Activated CD8-positive, alpha-beta memory T cell treated with anti-CD3 and anti-CD28 coated beads for 1 hour (primary cell): Measurements from ENCODE around the gene SCYGR6.
"Not testable (repeated sequence)": the region's sequence is repeated elsewhere in the genome, so short reads cannot be mapped to it uniquely, and the experiment has no call there.

Experiments used
- DNase-seq, 2 donors: peaks; one replicate each; pipeline ENCODE4 v3.0.0-alpha.2; 2020; ENCODE audit warnings: low read depth in 1 of 2; ENCODE audit errors: extremely low read depth in 1 of 2

The SCYGR6 gene, protein sequence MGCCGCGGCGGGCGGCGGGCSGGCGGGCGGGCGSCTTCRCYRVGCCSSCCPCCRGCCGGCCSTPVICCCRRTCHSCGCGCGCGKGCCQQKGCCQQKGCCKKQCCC

DNA sequence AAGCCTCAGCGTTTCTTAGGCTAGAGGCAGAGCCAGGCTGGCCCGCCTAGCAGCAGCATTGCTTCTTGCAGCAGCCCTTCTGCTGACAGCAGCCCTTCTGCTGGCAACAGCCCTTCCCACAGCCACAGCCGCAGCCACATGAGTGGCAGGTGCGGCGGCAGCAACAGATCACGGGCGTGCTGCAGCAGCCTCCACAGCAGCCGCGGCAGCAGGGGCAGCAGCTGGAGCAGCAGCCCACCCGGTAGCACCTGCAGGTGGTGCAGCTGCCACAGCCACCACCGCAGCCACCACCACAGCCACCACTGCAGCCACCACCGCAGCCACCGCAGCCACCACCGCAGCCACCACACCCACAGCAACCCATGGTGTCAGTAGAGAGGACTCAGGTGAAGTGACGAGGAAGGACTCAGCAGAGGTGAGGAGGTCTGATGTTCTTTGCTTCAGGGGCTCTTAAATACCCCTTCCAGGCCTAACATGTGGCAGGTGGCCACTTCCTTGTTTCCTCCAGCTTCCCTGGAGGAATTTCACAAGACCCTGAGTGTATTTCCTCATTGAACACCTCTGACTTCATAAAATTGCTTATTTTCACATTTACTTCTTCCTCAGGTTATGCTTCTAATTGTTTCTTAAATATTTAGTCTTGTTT, at the start of gene SCYGR6:
Gene SCYGR6 (minus strand): TSS at position 364 of the 646 bp plus-strand sequence. CDS start 0 bp downstream, at position 364.
- DNase-seq, result no peak

DNA sequence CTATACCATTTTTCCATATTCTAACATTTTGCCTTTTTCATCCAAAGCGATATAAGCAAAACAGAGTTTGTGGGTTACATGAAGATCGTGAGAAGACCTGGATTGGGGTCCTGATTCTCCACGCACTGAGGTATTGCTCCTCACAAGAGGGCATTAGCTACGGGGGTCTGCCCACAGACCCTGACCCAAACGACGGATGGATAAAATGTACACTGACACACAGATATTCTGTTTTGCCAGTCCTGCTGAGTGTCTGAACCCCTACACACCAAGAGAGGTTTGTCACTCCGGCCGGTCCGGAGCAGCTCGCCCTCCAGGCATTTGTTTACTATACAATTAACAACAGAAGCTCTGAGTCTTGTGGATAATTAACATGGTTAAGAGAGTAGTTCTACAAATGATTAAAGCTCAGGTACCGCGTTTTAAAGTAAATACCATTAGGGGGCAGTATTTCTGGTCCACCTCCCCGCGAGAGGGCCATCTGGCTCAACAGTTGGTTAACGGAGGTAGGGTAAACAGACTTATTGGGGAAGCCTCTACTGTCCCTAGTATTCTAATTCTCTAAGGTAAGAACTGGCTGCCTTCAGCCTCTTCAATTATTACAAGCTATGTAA, 49.6 kb upstream of the SCYGR6 start:
- no peak for DNase-seq

DNA sequence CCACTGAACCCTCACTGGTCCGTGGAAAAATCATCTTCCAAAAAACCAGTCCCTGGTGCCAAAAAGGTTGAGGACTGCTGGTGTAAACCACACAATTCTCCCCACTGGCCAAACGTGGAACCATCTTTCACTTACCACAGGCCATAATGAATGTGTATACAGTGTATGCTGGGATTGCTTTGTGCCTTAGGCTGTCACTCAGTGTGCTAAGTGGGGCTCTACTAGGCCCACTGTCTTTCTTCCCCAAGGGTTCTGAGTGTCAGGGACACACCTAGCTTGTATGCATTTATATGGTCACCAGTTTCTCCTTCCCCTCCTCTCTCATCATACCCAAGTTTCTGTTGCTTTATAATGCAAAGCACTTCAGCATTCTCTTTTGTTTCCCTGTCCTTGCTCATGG, 48.4 kb upstream of the SCYGR6 start:
- DNase-seq, result no peak

DNA sequence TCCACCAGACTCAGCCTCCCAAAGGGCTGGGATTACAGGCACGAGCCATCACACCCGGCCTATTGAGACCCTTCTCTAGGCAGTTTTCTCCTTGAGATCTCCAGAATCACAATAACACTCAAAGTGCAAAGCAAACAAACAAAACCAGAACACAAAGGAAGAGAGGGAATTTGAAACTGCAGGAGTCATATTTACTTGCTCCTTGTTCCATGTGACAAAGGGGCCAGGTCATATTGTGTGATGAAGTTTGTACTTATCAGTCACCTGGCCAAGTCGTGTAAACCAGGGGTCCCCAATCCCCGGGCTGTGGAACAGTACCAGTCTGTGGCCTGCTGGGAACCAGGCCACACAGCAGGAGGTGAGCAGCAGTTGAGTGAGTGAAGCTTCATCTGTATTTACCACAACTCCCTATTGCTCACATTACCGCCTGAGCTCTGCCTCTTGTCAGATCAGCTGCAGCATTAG, 47.7 kb upstream of the SCYGR6 start:
- DNase-seq, result no peak

DNA sequence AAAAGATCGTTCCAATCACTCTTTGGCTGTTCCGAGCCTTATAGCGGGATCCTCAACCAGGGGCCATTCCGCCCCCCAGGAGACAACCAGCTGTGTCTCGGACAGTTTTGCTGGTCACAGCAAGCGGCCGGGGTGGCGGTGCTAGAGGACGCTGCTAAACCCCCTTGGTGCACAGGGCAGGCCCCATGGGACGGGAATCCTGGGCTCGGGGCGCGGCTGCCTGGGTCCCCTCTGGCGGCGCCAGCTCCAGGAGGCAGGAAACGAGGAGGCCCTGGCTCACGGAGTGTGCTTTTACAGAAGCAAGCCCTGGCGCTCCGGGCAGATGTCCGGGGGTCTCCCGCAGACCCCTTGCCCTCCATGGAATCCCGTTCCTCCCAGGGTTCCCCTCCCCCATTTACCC, 43.3 kb upstream of the SCYGR6 start:
- no peak for DNase-seq

DNA sequence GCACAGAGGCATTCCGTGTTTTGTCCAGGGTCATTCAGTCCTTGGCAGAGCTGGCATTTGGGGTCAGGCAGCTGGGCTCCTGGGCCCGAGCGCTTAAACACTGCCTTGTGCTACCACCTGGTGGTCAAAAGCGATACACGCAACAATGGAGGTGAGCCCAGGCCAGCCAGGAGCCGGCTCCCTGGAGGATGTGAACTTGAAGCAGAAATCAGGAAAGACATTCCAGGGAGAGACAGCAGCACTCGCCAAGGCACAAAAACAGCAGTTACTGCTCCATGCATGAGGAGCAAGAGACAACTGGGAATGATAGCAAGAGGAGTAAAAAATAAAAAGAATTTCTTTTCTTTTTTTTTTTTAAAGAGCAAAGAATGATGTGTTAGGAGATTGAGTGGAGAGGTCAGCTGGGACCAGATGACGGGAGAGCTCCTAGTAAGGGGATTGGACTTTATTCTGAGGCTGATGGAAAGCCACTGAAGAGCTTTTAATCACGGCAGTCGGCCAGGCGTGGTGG, 41.9 kb upstream of the SCYGR6 start:
- peak; percentile 8 to 24 for DNase-seq

DNA sequence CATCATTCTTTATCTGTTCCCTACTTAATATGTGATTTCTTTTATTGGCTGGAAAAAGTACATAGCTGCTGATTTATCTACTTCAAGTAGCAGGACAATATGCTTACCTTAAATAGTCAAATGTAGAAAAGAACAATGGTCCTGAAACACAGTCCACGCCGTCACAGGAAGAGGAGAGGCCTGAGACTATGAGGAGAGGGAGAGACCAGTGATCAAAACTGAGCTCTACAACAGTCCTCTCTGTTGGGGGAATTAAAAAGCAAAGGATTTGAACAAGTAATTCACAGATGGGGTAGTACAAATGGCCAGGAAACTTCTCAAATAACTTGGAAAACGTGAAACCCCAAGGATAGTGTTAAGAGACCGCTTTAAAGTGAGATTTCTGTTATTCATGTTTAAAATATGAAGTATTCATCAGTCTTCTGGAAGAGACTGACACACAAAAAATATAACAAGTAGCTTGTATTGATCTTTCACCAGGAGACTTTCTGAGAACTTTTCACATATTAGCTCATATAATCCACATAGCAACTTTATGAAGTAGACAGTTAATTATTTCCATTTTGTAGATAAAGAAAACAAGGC, 41.3 kb upstream of the SCYGR6 start:
- DNase-seq, result no peak

DNA sequence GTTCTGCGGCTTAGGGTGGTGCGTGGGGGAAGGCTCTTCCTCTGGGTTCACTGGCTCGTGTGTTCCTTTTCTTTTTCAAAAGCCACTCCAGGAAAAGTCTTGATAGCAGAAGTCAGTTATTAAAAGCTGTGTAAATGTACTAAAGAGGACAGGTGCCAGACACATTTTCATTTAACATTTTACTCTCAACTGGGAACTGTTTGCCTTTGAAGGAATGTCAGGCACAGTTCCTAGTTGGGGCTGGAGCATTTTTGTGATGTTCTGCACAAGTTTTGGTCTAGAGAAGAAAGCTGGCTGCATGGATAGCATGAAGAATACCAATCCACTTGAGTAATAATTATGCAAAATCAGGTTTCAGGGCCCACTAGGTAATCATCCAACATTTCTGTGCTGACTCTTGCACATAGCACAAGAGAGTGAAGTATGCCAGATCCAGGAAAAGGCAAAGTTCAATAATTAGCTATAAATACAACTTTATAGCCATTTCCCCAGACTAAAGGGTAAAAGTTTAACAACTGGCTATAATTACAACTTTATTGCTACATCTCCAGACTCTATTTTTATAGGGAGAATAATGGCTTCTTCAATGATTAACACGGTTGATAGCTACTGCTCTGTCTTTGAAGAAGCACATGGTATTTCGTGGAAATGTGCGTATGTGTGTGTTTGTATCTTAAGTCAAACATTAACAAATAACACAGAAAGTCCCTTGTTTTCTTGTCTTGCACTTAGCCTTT, 37.4 kb upstream of the SCYGR6 start:
- DNase-seq, result no peak

DNA sequence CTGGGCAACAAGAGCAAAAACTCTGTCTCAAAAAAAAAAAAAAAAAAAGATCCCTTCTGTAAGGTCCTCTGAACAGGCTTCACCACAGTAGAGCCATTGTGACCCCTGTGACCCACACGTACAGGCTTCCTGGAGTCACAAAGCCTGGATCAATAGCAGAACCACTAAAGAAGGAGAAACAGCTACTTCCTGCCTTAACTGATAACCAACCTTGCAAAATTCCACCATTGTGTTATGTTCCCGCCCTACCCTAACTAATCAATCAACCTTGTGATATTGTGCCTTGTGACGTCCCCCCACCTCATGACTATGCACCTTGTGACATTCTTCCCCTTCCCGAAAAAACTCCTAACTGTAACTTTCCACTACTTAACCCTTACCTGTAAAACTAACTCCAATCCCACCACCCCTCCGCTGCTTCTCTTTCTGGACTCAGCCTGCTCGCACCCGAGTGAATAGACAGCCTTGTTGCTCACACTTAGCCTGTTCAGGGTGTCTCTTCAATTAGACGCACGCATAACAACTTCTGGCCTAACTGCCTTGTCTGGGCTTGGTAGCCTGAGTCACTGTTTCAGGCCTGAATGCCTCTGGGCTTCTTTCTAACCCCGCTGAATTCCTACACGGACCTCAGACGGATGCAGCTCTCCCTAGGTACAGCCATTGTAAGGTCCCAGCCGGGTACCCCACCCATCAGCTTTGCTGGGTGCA, 35.0 kb upstream of the SCYGR6 start:
- DNase-seq, result no peak

DNA sequence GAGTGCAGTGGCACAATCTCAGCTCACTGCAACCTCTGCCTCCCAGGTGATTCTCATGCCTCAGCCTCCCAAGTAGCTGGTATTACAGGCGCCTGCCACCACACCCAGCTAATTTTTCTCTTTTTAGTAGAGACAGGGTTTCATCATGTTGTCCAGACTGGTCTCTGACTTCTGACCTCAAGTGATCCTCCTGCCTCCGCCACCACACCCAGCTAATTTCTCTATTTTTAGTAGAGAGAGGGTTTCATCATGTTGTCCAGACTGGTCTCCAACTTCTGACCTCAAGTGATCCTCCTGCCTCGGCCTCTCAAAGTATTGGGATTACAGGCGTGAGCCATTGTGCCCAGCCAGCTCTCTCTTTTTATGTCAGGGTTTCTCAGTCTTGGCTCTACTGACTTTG, 31.7 kb upstream of the SCYGR6 start:
- not testable (repeated sequence) for DNase-seq

DNA sequence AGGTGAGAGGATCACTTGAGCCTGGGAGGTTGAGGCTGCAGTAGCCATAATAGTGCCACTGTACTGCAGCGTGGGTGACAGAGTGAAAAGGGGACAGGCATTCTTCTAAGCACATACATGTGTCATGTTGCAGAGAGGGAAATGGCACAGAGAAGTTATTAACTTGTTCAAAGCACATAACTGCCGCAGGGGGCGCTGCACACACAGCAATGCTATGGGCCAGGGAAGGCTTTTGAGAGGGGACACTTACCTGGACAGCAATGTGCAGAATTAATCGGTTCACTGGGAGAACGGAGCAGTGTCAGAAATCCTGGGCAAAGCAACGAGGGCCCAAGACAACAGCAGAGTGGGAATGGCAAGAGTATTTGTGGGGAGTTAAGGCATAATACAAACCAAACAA, 23.5 kb upstream of the SCYGR6 start:
- no peak for DNase-seq

DNA sequence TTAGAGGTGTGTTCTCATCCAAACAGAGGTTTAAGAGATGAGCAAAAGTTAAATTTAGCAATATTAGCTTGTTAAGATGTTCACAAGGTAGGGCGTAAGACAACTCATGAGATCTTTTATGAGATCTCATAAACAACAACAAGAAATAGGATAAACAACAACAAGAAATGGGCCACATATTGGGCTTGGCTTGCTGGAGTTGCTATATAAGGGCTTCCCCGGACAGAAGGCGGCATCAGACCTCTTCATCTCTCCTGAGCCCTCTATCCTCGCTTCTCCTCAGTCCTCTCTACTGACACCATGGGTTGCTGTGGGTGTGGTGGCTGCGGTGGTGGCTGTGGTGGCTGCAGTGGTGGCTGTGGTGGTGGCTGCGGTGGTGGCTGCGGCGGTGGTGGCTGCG, 21.0 kb upstream of the SCYGR6 start, which contains the start of gene SCYGR8:
Gene SCYGR8 (plus strand): TSS at position 301 of the 400 bp plus-strand sequence. CDS start 0 bp downstream, at position 301.
- DNase-seq, result no peak

DNA sequence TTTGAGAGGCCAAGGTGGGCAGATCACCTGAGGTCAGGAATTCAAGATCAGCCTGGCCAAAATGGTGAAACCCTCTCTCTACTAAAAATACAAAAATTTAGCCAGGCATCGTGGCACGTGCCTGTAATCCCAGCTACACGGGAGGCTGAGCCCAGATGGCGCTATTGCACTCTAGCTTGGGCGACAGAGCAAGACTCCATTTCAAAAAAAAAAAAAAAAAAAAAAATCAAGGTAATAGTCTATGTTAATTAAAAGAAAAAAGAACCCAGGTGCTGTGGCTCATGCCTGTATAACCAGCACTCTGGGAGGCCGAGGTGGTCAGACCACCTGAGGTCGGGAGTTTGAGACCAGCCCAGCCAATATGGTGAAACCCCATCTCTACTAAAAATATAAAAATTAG, 16.1 kb upstream of the SCYGR6 start:
- DNase-seq, result not testable (repeated sequence)

DNA sequence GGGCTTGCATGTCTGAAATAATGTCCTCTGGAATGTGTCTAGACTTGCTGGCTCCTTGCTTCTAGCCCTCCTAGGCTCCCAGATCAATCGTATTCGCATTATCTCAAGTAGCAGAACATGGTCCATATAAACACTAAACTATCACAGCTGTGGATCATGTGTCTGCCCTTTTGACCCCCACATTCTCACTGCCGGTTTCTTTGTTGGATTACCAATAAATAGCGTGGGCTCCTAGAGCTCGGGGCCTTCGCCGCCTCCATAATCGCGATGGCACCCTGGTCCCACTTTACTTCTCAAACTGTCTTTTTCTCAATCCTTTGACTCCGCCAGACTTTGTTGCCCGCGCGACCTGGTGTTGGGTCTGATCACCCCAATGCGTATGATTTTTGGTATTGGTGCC, 14.8 kb upstream of the SCYGR6 start:
- DNase-seq, result no peak

DNA sequence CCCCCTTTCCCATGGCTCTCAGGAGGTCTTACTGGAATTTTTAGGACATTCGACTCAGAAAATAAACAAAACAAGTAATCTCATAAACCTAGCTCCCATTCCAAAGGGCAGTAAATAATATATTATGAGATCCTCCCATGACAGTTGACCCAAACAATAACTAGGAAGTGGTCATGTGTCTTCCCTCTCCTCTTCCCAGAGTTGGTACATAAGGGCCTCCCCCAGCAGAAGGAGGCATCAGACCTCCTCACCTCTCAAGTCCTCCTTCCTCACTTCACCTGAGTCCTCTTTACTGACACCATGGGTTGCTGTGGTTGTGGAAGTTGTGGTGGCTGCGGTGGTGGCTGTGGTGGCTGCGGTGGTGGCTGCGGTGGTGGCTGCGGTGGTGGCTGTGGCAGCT, 3.5 kb upstream of the SCYGR6 start, which contains the start of gene SCYGR7:
Gene SCYGR7 (plus strand): TSS at position 301 of the 400 bp plus-strand sequence. CDS start 0 bp downstream, at position 301.
- DNase-seq, result no peak

DNA sequence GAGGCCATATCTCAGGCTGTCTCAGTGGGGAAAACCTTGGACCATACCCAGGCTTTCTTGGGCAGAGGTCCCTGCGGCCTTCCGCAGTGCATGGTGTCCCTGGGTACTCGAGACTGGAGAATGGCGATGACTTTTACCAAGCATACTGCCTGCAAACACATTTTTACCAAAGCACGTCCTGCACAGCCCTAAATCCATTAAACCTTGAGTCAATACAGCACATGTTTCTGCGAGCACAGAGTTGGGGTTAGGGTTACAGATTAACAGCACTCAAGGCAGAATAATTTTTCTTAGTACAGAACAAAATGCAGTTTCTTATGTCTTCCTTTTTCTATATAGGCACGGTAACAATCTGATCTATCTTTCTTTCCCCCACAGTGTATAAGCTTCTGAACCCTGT, 1.7 kb downstream of the SCYGR6 start:
- not testable (repeated sequence) for DNase-seq

DNA sequence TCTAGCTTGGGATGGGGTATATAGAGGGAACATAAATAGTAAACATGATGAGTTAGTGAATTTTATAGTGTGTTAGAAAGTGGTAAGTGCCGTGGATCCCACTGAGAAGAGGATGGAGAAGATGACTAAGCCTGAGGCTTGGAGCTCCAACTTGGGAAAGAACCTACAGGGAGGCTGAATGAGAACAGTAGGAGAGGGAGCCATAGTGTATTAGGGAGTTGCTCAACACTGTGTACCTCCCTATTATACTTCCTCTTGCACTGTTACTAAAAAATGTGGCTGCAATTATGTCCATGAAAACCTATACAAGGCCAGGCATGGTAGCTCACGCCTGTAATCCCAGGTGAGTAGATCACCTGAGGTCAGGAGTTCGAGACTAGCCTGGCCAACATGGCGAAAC, 3.9 kb downstream of the SCYGR6 start:
- no peak for DNase-seq

DNA sequence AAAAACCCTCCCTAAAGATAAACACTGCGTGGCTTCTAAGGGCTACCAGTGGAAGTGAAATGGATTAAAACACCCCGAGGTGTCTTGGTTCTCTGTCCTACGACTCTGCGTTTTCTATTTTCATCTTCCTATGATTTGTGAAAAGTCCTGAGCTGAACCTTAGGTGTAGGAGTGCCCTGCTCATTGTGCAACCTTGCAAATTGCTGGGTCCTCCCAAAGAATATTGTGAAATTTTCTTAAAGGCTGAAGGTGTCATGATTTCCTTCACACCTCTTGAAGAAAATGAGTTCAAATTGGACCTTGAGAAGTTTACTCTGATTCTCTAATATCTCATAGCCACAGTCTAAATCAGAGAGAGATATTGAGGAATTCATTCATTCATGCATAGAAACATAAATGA, 4.9 kb downstream of the SCYGR6 start:
- no peak for DNase-seq

DNA sequence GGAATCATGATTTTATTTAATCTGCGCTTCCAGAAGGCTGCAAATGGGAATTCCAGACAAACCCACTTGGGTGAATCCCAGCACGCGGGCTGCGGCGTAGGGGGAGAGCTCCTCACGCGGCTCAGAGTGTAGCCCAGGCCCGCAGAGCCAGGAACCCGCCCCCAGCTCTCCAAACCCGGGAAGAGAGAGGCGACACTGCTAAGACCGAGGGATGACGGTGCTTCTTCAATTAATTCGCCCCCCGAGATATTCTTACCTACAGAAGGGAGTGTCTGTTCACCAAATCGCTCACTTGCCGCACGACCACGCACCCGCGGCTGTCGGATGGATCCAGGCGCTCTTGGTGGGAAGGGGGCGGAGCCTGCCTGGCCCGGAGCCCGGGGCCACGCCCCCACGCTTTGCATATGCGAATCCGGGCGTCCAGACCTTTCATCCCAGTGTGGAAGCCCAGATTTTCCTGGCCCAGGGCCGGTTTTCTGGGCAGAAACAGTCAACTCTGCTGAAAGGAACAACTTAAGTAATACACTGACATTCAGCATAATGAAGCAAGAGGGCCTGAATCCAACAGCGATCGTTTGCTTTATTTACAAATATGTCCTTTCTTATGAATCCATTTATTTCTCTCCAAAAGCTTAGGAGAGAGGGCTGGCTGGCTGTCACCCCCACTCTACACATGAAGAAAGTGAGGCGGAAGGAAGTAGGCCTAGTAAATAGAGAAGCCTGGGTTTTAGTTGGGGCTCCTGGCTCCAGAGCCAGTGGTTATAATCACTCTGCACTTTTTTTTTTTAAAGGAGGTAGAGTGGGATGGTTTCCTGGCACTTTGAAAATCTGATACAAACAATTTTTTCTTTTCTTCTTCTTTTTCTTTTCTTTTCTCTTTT, 6.6 kb downstream of the SCYGR6 start, which contains the start of gene SLC19A3:
Gene SLC19A3 (minus strand): TSS at position 342 of the 881 bp plus-strand sequence. CDS start 15,710 bp downstream, outside the sequence.
- DNase-seq, result no peak
